Keratinocyte (primary cell): ENCODE data around the gene HRH3.

Experiments
- CTCF ChIP-seq, 3 experiments: IDR thresholded peaks in 1 of 3; conservative IDR thresholded peaks in 1 of 3; optimal IDR thresholded peaks in 1 of 3; 2 replicates in 2 of 3; 3 replicates in 1 of 3; pipeline versions ENCODE3 to v1.5.1; 2011; ENCODE audit warnings: low read length in 3 of 3, mild to moderate bottlenecking in 3 of 3, moderate library complexity in 2 of 3, control low read depth in 1 of 3, inconsistent platforms in 1 of 3; ENCODE audit not compliant: insufficient read depth in 2 of 3; ENCODE audit errors: extremely low read depth in 1 of 3
- EZH2 ChIP-seq: IDR thresholded peaks from one replicate; pipeline ENCODE4 v1.6.1; 2012; ENCODE audit warnings: inconsistent platforms, mild to moderate bottlenecking, low read length, moderate library complexity

- TF ChIP-seq CTCF (optimal IDR thresholded peaks at IDR 0.05 in 1 of 3, IDR thresholded peaks at IDR 0.05 in 1 of 3, conservative IDR thresholded peaks at IDR 0.05 in 1 of 3; ENCODE audit: extremely low read depth in 1 of 3, insufficient read depth in 2 of 3, low read length in 3 of 3) (peak in 1 of 3 experiments; percentile 10), EZH2 (no peak)
Measured at GRCh38 chr20:62233684-62234083, 13.6 kb upstream of the HRH3 start.
